Measurements from ENCODE around the gene TMEM170A.
"Not testable (repeated sequence)": the region's sequence is repeated elsewhere in the genome, so short reads cannot be mapped to it uniquely, and the experiment has no call there.

TMEM170A gene

GRCh38 chr16:75446416-75446815 lies 18.1 kb downstream of the TMEM170A start:
- FAIRE-seq = no peak

GRCh38 chr16:75445298-75445697 lies 19.2 kb downstream of the TMEM170A start:
- no peak for FAIRE-seq

- FAIRE-seq = no peak
Observed at GRCh38 chr16:75443298-75443697, 21.2 kb downstream of the TMEM170A start.

- no peak for FAIRE-seq
Observed at GRCh38 chr16:75433732-75434413, 30.6 kb downstream of the TMEM170A start.

GRCh38 chr16:75432828-75433731 lies 31.4 kb downstream of the TMEM170A start, which contains the start of gene CFDP1:
CFDP1 (minus strand) TSS chr16:75433503; CDS start chr16:75433352, 151 bp downstream.
- FAIRE-seq = peak; percentile 68

- no peak for FAIRE-seq
Observed at GRCh38 chr16:75429621-75430403, 34.7 kb downstream of the TMEM170A start.

- not testable (repeated sequence) for FAIRE-seq
Observed at GRCh38 chr16:75426524-75426923, 38.0 kb downstream of the TMEM170A start.

GRCh38 chr16:75424105-75424762 lies 40.3 kb downstream of the TMEM170A start:
- not testable (repeated sequence) for FAIRE-seq

- no peak for FAIRE-seq
Observed at GRCh38 chr16:75423723-75424104, 40.8 kb downstream of the TMEM170A start.

- FAIRE-seq = no peak
Observed at GRCh38 chr16:75421820-75422126, 42.7 kb downstream of the TMEM170A start.

- FAIRE-seq = no peak
Observed at GRCh38 chr16:75420987-75421819, 43.3 kb downstream of the TMEM170A start.

GRCh38 chr16:75416904-75417565 lies 47.5 kb downstream of the TMEM170A start:
- no peak for FAIRE-seq

- no peak for FAIRE-seq
Observed at GRCh38 chr16:75415169-75415905, 49.2 kb downstream of the TMEM170A start.

- FAIRE-seq = no peak
Observed at GRCh38 chr16:75413951-75414350, 50.5 kb downstream of the TMEM170A start.

GRCh38 chr16:75406943-75407342 lies 57.5 kb downstream of the TMEM170A start:
- FAIRE-seq = no peak

GRCh38 chr16:75402821-75403475 lies 61.5 kb downstream of the TMEM170A start:
- FAIRE-seq = peak; percentile 45

GRCh38 chr16:75402159-75402820 lies 62.2 kb downstream of the TMEM170A start:
- no peak for FAIRE-seq

- no peak for FAIRE-seq
Observed at GRCh38 chr16:75401691-75402090, 62.8 kb downstream of the TMEM170A start.

GRCh38 chr16:75398333-75398732 lies 66.2 kb downstream of the TMEM170A start:
- FAIRE-seq = no peak
